ENCODE data around the gene CSH2. TPM values are rescaled to one million over a fixed set of nuclear protein-coding genes. Genes with fewer than 3 reads are reported as not detected.

Gene CSH2
- total RNA-seq, 1 donor from 2014 or later: not detected

- Histone ChIP-seq H2AFZ (replicated peaks) (no peak overlapping the region), H3K4me2 (no peak overlapping the region)
- H3K27me3 Mint-ChIP-seq (ENCODE audit: insufficient read depth, low read depth): peaks cover 8% of the 10 kb centered on the region
Observed at GRCh38 chr17:63914471-63914870, 41.0 kb upstream of the CSH2 start.

GRCh38 chr17:63911657-63912100 is 38.2 kb upstream of the CSH2 start:
- no peaks in the 10 kb centered on the region for H3K27me3 Mint-ChIP-seq (ENCODE audit: insufficient read depth, low read depth)
- TF ChIP-seq CTCF (IDR thresholded peaks at IDR 0.05) (peak; percentile 74), EZH2 (IDR thresholded peaks at IDR 0.05) (no peak)

More at GRCh38 chr17:63914471-63914870, 41.0 kb upstream of the CSH2 start:
- H3K4me1 Mint-ChIP-seq: peaks cover 5% of the 10 kb centered on the region
- H3K27me3 ChIP-seq: peaks cover 4% of the 10 kb centered on the region
- TF ChIP-seq EZH2 (IDR thresholded peaks at IDR 0.05) (no peak), CTCF (IDR thresholded peaks at IDR 0.05) (no peak), EZH2phosphoT487 (IDR thresholded peaks at IDR 0.05) (no peak)
- no peaks in the 10 kb centered on the region for H3K36me3 Mint-ChIP-seq
- no peaks in the 10 kb centered on the region for H3K4me1 ChIP-seq
- no peak overlapping the region for H3K9ac ChIP-seq
- H3K27ac ChIP-seq: no peak overlapping the region
- H3F3A ChIP-seq (ENCODE audit: low read depth): peaks cover 6% of the 10 kb centered on the region
- DNase-seq (ENCODE audit: low spot score): no peak
- no peak overlapping the region for H3K4me3 ChIP-seq
- H3K79me2 ChIP-seq (ENCODE audit: low read depth): no peaks in the 10 kb centered on the region
- no peaks in the 10 kb centered on the region for H4K20me1 ChIP-seq (ENCODE audit: low read depth)
- no peak overlapping the region for H3K4me3 Mint-ChIP-seq
- no peaks in the 10 kb centered on the region for H3K9me3 Mint-ChIP-seq
- H3K9me3 ChIP-seq (ENCODE audit: low read depth): no peaks in the 10 kb centered on the region
- no peak overlapping the region for H3K27ac Mint-ChIP-seq
- H3K36me3 ChIP-seq: no peaks in the 10 kb centered on the region

DNA sequence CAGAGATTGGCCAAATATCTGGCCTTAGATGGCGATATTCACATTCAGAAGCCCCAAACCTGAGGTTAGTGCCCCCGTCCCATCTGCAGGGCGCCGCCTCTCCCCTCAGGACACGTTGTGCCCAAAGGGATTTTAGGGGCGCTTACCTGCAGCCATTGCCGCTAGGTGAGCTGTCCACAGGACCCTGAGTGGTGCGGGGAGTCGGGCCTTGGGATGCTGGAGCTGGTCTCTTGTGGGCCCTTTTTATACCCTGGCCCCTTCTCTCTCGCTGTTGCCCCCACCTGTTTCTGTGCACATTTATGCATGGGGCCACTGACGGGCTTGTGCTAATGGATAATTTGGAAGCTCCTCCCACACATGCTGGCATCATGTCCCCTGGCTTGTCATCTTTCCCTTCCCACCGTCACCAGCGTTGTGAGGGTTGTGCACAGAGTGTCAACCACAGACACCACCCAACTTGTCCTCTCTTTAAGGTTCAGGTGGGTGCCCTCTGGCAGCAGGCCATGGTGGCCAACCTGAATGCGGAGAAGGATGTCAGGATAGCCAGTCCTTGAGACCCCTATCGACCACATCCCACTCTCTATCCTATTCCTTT is 37.7 kb upstream of the CSH2 start, which contains the start of gene CSHL1:
Gene CSHL1 (minus strand): TSS at position 218 of the 595 bp plus-strand sequence. CDS start 62 bp downstream, at position 156.
- no peaks in the 10 kb centered on the region for H3K27me3 Mint-ChIP-seq (ENCODE audit: insufficient read depth, low read depth)
- no peaks in the 10 kb centered on the region for H3F3A ChIP-seq (ENCODE audit: low read depth)
- no peak for TF ChIP-seq EZH2phosphoT487 (IDR thresholded peaks at IDR 0.05)
- no peak for TF ChIP-seq EZH2 (IDR thresholded peaks at IDR 0.05)
- no peak for TF ChIP-seq CTCF (IDR thresholded peaks at IDR 0.05)
- H3K9ac ChIP-seq: no peak within 1 kb of the TSS
- H3K9me3 ChIP-seq (ENCODE audit: low read depth): no peaks in the 10 kb centered on the region
- H3K4me1 ChIP-seq: no peaks in the 10 kb centered on the region
- no peak for DNase-seq (ENCODE audit: low spot score)
- H3K36me3 ChIP-seq: no peaks in the 10 kb centered on the region
- H3K27me3 ChIP-seq: no peaks in the 10 kb centered on the region
- no peak within 1 kb of the TSS for H3K4me2 ChIP-seq
- no peaks in the 10 kb centered on the region for H4K20me1 ChIP-seq (ENCODE audit: low read depth)
- H3K27ac Mint-ChIP-seq: no peak within 1 kb of the TSS
- no peak within 1 kb of the TSS for H3K27ac ChIP-seq
- no peak within 1 kb of the TSS for H3K4me3 Mint-ChIP-seq
- H3K9me3 Mint-ChIP-seq: no peaks in the 10 kb centered on the region
- H2AFZ ChIP-seq (replicated peaks): no peak within 1 kb of the TSS
- H3K4me1 Mint-ChIP-seq: no peaks in the 10 kb centered on the region
- no peak within 1 kb of the TSS for H3K4me3 ChIP-seq
- no peaks in the 10 kb centered on the region for H3K79me2 ChIP-seq (ENCODE audit: low read depth)
- H3K36me3 Mint-ChIP-seq: no peaks in the 10 kb centered on the region

More at GRCh38 chr17:63911657-63912100, 38.2 kb upstream of the CSH2 start:
- Mint-ChIP-seq H3K9me3 (no peaks in the 10 kb centered on the region), H3K36me3 (no peaks in the 10 kb centered on the region), H3K4me3 (no peak overlapping the region), H3K4me1 (no peaks in the 10 kb centered on the region), H3K27ac (no peak overlapping the region)
- no peaks in the 10 kb centered on the region for H3F3A ChIP-seq (ENCODE audit: low read depth)
- DNase-seq (ENCODE audit: low spot score): peak; percentile 59
- no peaks in the 10 kb centered on the region for H3K36me3 ChIP-seq
- H3K79me2 ChIP-seq (ENCODE audit: low read depth): no peaks in the 10 kb centered on the region
- no peak overlapping the region for H3K4me3 ChIP-seq
- H3K27me3 ChIP-seq: no peaks in the 10 kb centered on the region
- no peaks in the 10 kb centered on the region for H3K9me3 ChIP-seq (ENCODE audit: low read depth)
- no peak overlapping the region for H3K4me2 ChIP-seq
- no peaks in the 10 kb centered on the region for H3K4me1 ChIP-seq
- no peaks in the 10 kb centered on the region for H4K20me1 ChIP-seq (ENCODE audit: low read depth)
- H3K9ac ChIP-seq: no peak overlapping the region
- no peak overlapping the region for H3K27ac ChIP-seq
- H2AFZ ChIP-seq (replicated peaks): no peak overlapping the region

All from neural progenitor cell (in vitro differentiated cells).